Kidney epithelial cell (primary cell): ENCODE measurements around the gene SFMBT2. TPM values are rescaled to one million over a fixed set of nuclear protein-coding genes. Genes with fewer than 3 reads are reported as not detected.

Source experiments
- DNase-seq: peaks from one replicate; pipeline ENCODE4 v3.0.0-alpha.2; 2010; ENCODE audit warnings: low read depth
- H3K27me3 ChIP-seq: 2 replicates; pipeline ENCODE4 v1.6.0; 2011; ENCODE audit warnings: low read length; ENCODE audit not compliant: control insufficient read depth, insufficient read depth
- H3K36me3 ChIP-seq: 2 replicates; pipeline ENCODE4 v1.5.1; 2011; ENCODE audit warnings: low read length; ENCODE audit not compliant: control insufficient read depth, insufficient read depth
- H3K4me3 ChIP-seq: 2 replicates; pipeline ENCODE4 v1.5.1; 2011; ENCODE audit warnings: low read depth, mild to moderate bottlenecking, control low read depth, low read length
- total RNA-seq: library from RNA; depleted of rRNA; stranded (reverse); fragments of >200 nt; gene quantifications from 2 replicates; pipeline ENCODE4 v1.2.3, GENCODE V29; 2015
- TF ChIP-seq, protein P1 (sequence below): IDR thresholded peaks from 2 replicates; pipeline ENCODE4 v1.5.1; 2011; ENCODE audit warnings: mild to moderate bottlenecking, moderate library complexity, low read length, control low read depth, inconsistent platforms; ENCODE audit not compliant: insufficient read depth, poor library complexity, severe bottlenecking

The SFMBT2 gene
- total RNA-seq, 1 donor from 2014 or later: 3.1 TPM

DNA sequence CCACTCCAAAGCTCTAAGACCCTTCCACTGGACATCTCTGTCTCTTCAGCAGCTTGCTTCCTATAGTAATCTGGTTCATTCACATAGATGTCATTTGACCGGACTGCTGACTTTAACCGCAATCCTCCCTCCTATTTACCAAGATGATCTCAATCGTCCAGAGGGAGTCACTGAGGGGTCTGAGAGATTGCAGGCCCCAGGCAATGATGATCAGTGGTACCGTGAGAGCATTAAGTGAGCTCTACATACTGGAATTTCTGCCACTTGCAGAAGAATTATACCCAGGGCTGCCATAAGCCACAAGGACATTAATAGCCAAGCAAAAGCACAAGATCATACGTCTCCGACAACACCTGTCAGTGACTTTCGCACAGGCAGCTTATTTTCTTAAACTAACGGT, 245.9 kb downstream of the SFMBT2 start:
- TF ChIP-seq, protein P1, sequence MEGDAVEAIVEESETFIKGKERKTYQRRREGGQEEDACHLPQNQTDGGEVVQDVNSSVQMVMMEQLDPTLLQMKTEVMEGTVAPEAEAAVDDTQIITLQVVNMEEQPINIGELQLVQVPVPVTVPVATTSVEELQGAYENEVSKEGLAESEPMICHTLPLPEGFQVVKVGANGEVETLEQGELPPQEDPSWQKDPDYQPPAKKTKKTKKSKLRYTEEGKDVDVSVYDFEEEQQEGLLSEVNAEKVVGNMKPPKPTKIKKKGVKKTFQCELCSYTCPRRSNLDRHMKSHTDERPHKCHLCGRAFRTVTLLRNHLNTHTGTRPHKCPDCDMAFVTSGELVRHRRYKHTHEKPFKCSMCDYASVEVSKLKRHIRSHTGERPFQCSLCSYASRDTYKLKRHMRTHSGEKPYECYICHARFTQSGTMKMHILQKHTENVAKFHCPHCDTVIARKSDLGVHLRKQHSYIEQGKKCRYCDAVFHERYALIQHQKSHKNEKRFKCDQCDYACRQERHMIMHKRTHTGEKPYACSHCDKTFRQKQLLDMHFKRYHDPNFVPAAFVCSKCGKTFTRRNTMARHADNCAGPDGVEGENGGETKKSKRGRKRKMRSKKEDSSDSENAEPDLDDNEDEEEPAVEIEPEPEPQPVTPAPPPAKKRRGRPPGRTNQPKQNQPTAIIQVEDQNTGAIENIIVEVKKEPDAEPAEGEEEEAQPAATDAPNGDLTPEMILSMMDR: no peak
- H3K4me3 ChIP-seq: no peak overlapping the region
- DNase-seq: no peak
- no peaks in the 10 kb centered on the region for H3K27me3 ChIP-seq
- no peaks in the 10 kb centered on the region for H3K36me3 ChIP-seq

DNA sequence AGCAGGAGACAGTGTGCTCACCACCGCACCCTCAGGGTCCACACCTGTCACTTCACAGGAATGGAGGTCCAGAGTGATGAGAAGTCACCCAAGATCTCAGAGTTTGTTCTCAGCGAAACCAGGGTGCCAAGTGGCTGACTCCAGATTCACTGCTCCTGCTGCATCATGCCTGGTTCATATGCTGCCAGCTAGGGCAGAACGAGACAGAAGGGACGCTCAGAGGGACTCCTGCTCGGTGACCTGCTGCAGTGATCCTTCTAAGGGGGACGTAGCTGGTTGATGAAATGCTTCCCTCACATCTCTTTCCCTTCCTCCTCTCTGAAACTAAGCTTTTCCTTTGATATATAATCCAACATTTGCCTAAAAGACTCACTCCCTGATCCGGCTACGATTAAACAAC, 248.5 kb downstream of the SFMBT2 start:
- TF ChIP-seq, protein P1: no peak
- Histone ChIP-seq H3K27me3 (no peaks in the 10 kb centered on the region), H3K36me3 (no peaks in the 10 kb centered on the region), H3K4me3 (no peak overlapping the region)
- no peak for DNase-seq

- Histone ChIP-seq H3K4me3 (no peak overlapping the region), H3K27me3 (no peaks in the 10 kb centered on the region), H3K36me3 (no peaks in the 10 kb centered on the region)
- TF ChIP-seq, protein P1: no peak
- DNase-seq: no peak
Observed at GRCh38 chr10:7161484-7162250, 249.2 kb downstream of the SFMBT2 start.

GRCh38 chr10:7159928-7160327, 250.9 kb downstream of the SFMBT2 start:
- no peaks in the 10 kb centered on the region for H3K27me3 ChIP-seq
- H3K36me3 ChIP-seq: no peaks in the 10 kb centered on the region
- TF ChIP-seq, protein P1: no peak
- no peak for DNase-seq
- H3K4me3 ChIP-seq: no peak overlapping the region

DNA sequence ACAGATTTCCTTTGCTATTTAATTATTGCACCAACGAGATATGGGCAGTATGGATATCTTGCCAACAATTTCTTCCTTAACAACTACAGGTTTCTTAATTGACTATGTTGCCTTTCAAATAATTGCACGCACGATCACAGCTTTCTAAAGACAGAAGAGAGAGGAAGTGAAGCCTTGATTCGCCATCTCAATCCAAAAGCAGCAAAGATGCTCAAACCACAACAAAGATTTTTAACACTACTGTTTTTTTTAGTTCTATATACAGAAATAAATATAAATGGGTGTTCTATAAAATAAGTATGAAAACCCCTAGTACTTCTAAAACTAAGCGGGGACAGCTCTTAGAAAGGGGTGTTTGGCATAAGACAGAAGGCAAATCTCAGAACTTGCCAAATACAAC, 251.3 kb downstream of the SFMBT2 start:
- H3K27me3 ChIP-seq: no peaks in the 10 kb centered on the region
- TF ChIP-seq, protein P1: no peak
- no peaks in the 10 kb centered on the region for H3K36me3 ChIP-seq
- H3K4me3 ChIP-seq: no peak overlapping the region
- DNase-seq: no peak

DNA sequence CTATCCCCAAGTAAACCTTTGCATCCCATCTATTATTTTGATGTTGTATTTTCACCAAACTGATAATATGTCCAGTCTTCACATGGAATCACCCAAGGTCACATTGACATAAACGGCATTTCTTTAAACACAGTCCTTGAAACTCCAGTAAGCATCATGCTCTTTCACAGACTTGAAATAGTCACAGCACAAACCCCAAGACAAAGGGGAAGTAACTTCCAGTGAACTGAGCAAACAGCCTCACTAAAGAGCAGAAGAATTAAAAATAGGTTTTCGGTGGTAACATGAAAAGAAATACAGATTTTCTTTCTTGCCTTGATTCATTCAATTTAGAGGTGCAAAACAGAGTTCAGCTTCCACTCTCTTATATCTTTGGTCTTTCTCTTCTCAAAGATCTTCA, 253.7 kb downstream of the SFMBT2 start:
- TF ChIP-seq, protein P1: no peak
- Histone ChIP-seq H3K36me3 (no peaks in the 10 kb centered on the region), H3K4me3 (no peak overlapping the region), H3K27me3 (no peaks in the 10 kb centered on the region)
- DNase-seq: no peak
